H1 (cell line): ENCODE results near the gene OR3A2. TPM values are rescaled to one million over a fixed set of nuclear protein-coding genes. Genes with fewer than 3 reads are reported as not detected.
"Not testable (repeated sequence)": the region's sequence is repeated elsewhere in the genome, so short reads cannot be mapped to it uniquely, and the experiment has no call there.

Experiments
- CTCF ChIA-PET: fragments of 300-600 bp; sonication (Branson Sonifier 250); formaldehyde crosslinking; loops from one replicate; lab custom pipeline; 2021; ENCODE audit not compliant: partially characterized antibody; lab: Charles Lee
- POLR2A ChIA-PET: fragments of 300-600 bp; sonication (Branson Sonifier 250); formaldehyde crosslinking; loops from one replicate; lab custom pipeline; 2021; ENCODE audit warnings: inconsistent platforms; ENCODE audit not compliant: partially characterized antibody; lab: Charles Lee
- DNase-seq, 2 experiments: peaks; one replicate each; pipeline versions ENCODE4 v3.0.0 to v3.0.0-alpha.2; 2010 to 2022; ENCODE audit warnings: low spot score in 2 of 2, low read depth in 1 of 2, mixed read lengths in 1 of 2
- FAIRE-seq: peaks from 2 replicates; lab custom pipeline; 2011; peaks lifted over from hg19 to GRCh38; lab: Jason Lieb, UNC
- H2AFZ ChIP-seq: 2 replicates; pipeline ENCODE4 v1.8.1; 2012; ENCODE audit warnings: low read length, inconsistent platforms
- H2AK5ac ChIP-seq: 2 replicates; pipeline ENCODE4 v1.6.1; 2013; ENCODE audit warnings: low read depth, low read length
- H2BK120ac ChIP-seq: replicated peaks from 2 replicates; pipeline ENCODE3; 2013; ENCODE audit warnings: low read depth, low read length, inconsistent platforms
- H2BK12ac ChIP-seq: 2 replicates; pipeline ENCODE4 v1.6.1; 2013; ENCODE audit warnings: low read depth, low read length
- H2BK15ac ChIP-seq: 2 replicates; pipeline ENCODE4 v1.6.1; 2013; ENCODE audit warnings: low read length
- H2BK20ac ChIP-seq: 2 replicates; pipeline ENCODE4 v1.6.1; 2013; ENCODE audit warnings: low read length
- H2BK5ac ChIP-seq: 2 replicates; pipeline ENCODE4 v1.6.1; 2013; ENCODE audit warnings: low read depth, low read length
- H3K14ac ChIP-seq: 2 replicates; pipeline ENCODE4 v1.6.1; 2013; ENCODE audit warnings: inconsistent platforms; ENCODE audit not compliant: insufficient read length
- H3K18ac ChIP-seq: 2 replicates; pipeline ENCODE4 v1.6.1; 2013; ENCODE audit warnings: low read length; ENCODE audit errors: extremely low read depth
- H3K23ac ChIP-seq: 2 replicates; pipeline ENCODE4 v1.6.1; 2013; ENCODE audit warnings: inconsistent platforms; ENCODE audit not compliant: insufficient read length
- H3K23me2 ChIP-seq: 2 replicates; pipeline ENCODE4 v1.6.1; 2013; ENCODE audit warnings: low read depth, low read length
- H3K27ac ChIP-seq: 2 replicates; pipeline ENCODE4 v1.6.1; 2011; ENCODE audit warnings: low read depth, low read length, inconsistent platforms
- H3K27me3 ChIP-seq, 4 experiments: replicated peaks in 1 of 4; 1 replicate in 1 of 4; 2 replicates in 3 of 4; pipeline versions ENCODE4 v1.6.1 to v1.8.1; 2011 to 2013; ENCODE audit warnings: low read length in 3 of 4, mild to moderate bottlenecking in 3 of 4, inconsistent platforms in 2 of 4, mixed read lengths in 2 of 4, moderate library complexity in 1 of 4; ENCODE audit not compliant: control insufficient read depth in 3 of 4, insufficient read depth in 3 of 4; ENCODE audit errors: extremely low read depth in 1 of 4
- H3K36me3 ChIP-seq, 4 experiments: 2 replicates each; pipeline versions ENCODE4 v1.6.1 to v1.8.1; 2011 to 2013; ENCODE audit warnings: mild to moderate bottlenecking in 4 of 4, low read length in 3 of 4, moderate library complexity in 2 of 4, control low read depth in 1 of 4, inconsistent platforms in 1 of 4; ENCODE audit not compliant: insufficient read depth in 4 of 4, control insufficient read depth in 2 of 4
- H3K4ac ChIP-seq: replicated peaks from 2 replicates; pipeline ENCODE3; 2013; ENCODE audit warnings: low read length, low read depth, mixed read lengths, inconsistent platforms; ENCODE audit not compliant: insufficient read length
- H3K4me1 ChIP-seq, 4 experiments: replicated peaks in 1 of 4; 1 replicate in 1 of 4; 2 replicates in 3 of 4; pipeline versions ENCODE4 v1.6.1 to v1.8.1; 2011 to 2013; ENCODE audit warnings: low read length in 3 of 4, inconsistent platforms in 2 of 4, mixed read lengths in 1 of 4; ENCODE audit not compliant: insufficient read depth in 4 of 4, control insufficient read depth in 3 of 4
- H3K4me2 ChIP-seq, 2 experiments: 2 replicates each; pipeline versions ENCODE4 v1.6.1 to v1.8.1; 2011 to 2013; ENCODE audit warnings: low read depth in 2 of 2, low read length in 2 of 2, control low read depth in 1 of 2, inconsistent platforms in 1 of 2, mild to moderate bottlenecking in 1 of 2; ENCODE audit not compliant: insufficient read depth in 1 of 2
- H3K4me3 ChIP-seq, 4 experiments: fragments of 200-600, 300-600 bp in 1 of 4; sonication (generic), shearing (Covaris generic), sonication (Bioruptor Twin) in 1 of 4; 2 replicates each; pipeline versions ENCODE4 v1.5.1 to v1.8.1; 2011 to 2016; ENCODE audit warnings: low read length in 4 of 4, low read depth in 3 of 4, control low read depth in 2 of 4, inconsistent platforms in 2 of 4, mild to moderate bottlenecking in 2 of 4, mixed read lengths in 1 of 4, moderate library complexity in 1 of 4; ENCODE audit not compliant: insufficient read depth in 2 of 4; ENCODE audit errors: extremely low read depth in 1 of 4
- H3K56ac ChIP-seq: replicated peaks from 2 replicates; pipeline ENCODE3; 2013; ENCODE audit warnings: low read depth, mild to moderate bottlenecking, mixed read lengths, low read length, inconsistent platforms; ENCODE audit not compliant: insufficient read length
- H3K79me1 ChIP-seq: 2 replicates; pipeline ENCODE4 v1.6.1; 2013; ENCODE audit warnings: low read depth, low read length, control low read depth
- H3K79me2 ChIP-seq, 2 experiments: 2 replicates each; pipeline versions ENCODE4 v1.6.1 to v1.8.1; 2012 to 2013; ENCODE audit warnings: low read length in 2 of 2, mild to moderate bottlenecking in 2 of 2, inconsistent platforms in 1 of 2; ENCODE audit not compliant: insufficient read depth in 2 of 2, control insufficient read depth in 1 of 2
- H3K9ac ChIP-seq, 4 experiments: replicated peaks in 1 of 4; 1 replicate in 1 of 4; 2 replicates in 3 of 4; pipeline versions ENCODE4 v1.6.1 to v1.8.1; 2011 to 2013; ENCODE audit warnings: low read depth in 3 of 4, low read length in 3 of 4, control low read depth in 2 of 4, mild to moderate bottlenecking in 2 of 4, moderate library complexity in 2 of 4, inconsistent platforms in 1 of 4; ENCODE audit errors: extremely low read depth in 1 of 4
- H3K9me3 ChIP-seq, 2 experiments: 2 replicates each; pipeline versions ENCODE4 v1.6.1 to v1.8.1; 2012 to 2013; ENCODE audit warnings: mild to moderate bottlenecking in 2 of 2, moderate library complexity in 2 of 2, control low read depth in 1 of 2, inconsistent platforms in 1 of 2, low read depth in 1 of 2, low read length in 1 of 2, mixed read lengths in 1 of 2; ENCODE audit not compliant: insufficient read depth in 2 of 2
- H4K20me1 ChIP-seq, 2 experiments: replicated peaks in 1 of 2; 2 replicates each; pipeline versions ENCODE3 to v1.8.1; 2011 to 2013; ENCODE audit warnings: inconsistent platforms in 2 of 2, low read length in 2 of 2, mild to moderate bottlenecking in 1 of 2; ENCODE audit not compliant: insufficient read depth in 2 of 2, control insufficient read depth in 1 of 2
- H4K5ac ChIP-seq: 2 replicates; pipeline ENCODE4 v1.6.1; 2013; ENCODE audit warnings: low read length, low read depth, mixed read lengths, inconsistent platforms; ENCODE audit not compliant: insufficient read length
- H4K8ac ChIP-seq: 2 replicates; pipeline ENCODE4 v1.8.0; 2013; ENCODE audit warnings: mild to moderate bottlenecking, moderate library complexity, low read length, inconsistent platforms; ENCODE audit not compliant: insufficient read depth; ENCODE audit errors: extremely low read depth
- H4K91ac ChIP-seq: replicated peaks from 2 replicates; pipeline ENCODE3; 2013; ENCODE audit warnings: low read length, mixed read lengths, inconsistent platforms; ENCODE audit not compliant: insufficient read length
- WGBS, 2 experiments: shearing (Covaris generic) in 1 of 2; methylation state at CpG; one replicate each; pipeline versions ENCODE4 v1.1.6 to v1.1.7; 2013 to 2015; ENCODE audit warnings: low lambda C conversion rate in 2 of 2, mixed read lengths in 2 of 2, inconsistent platforms in 1 of 2, low coverage in 1 of 2, missing lambda C conversion rate in 1 of 2; ENCODE audit not compliant: insufficient replicate concordance in 2 of 2, insufficient coverage in 1 of 2, insufficient read length in 1 of 2; ENCODE audit errors: extremely low coverage in 1 of 2, missing lambda C conversion rate in 1 of 2; 5-methylcytosine and 5-hydroxymethylcytosine counted together
- polyA plus RNA-seq, 7 experiments: library from polyadenylated mRNA; depleted of rRNA in 3 of 7; stranded (reverse) in 5 of 7; unstranded in 2 of 7; fragments of >200 nt in 5 of 7; fragments of 200-250 nt in 2 of 7; gene quantifications; 1 replicate in 5 of 7; 2 replicates in 1 of 7; 4 replicates in 1 of 7; pipeline versions ENCODE4 v1.2.1 to v1.2.3, GENCODE V29; 2011 to 2013; ENCODE audit warnings: missing spikeins in 2 of 7, mixed read lengths in 2 of 7
- total RNA-seq: library from RNA; stranded (reverse); fragmentation: NEBNext Ultra II Directional; extraction: Animal tissue kit (Norgen Biotek cat#: 25700); gene quantifications from 2 replicates; pipeline ENCODE4 v1.2.1, GENCODE V29; 2021

The OR3A2 gene
- total and polyA plus RNA-seq, 2 of the 8 experiments (the other 6 are each of a cell fraction or from before 2014, with no cell fraction given) = not detected

DNA sequence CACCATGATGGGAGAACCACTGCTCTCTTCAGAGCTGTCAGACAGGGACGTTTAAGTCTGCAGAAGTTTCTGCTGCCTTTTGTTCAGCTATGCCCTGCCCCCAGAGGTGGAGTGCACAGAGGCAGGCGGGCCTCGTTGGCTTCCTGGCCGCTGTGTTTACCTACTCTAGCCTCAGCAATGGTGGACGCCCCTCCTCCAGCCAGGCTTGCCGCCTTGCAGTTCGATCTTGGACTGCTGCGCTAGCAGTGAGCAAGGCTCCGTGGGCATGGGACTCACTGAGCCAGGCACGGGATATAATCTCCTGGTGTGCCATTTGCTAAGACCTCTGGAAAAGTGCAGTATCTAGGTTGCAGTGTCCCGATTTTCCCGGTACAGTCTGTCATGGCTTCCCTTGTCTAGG lies 43.3 kb downstream of the OR3A2 start:
- H3K27me3 ChIP-seq, H3K14ac ChIP-seq, H3K56ac ChIP-seq, H2BK120ac ChIP-seq, H2BK12ac ChIP-seq, H4K91ac ChIP-seq, H4K8ac ChIP-seq, H2AK5ac ChIP-seq, H3K23me2 ChIP-seq, POLR2A ChIA-PET, H3K4me2 ChIP-seq, H3K9ac ChIP-seq, H2BK15ac ChIP-seq, H3K4ac ChIP-seq, H2AFZ ChIP-seq, H2BK20ac ChIP-seq, H4K5ac ChIP-seq, FAIRE-seq, H3K36me3 ChIP-seq, H3K27ac ChIP-seq, H3K23ac ChIP-seq, H3K79me2 ChIP-seq, H3K4me3 ChIP-seq, CTCF ChIA-PET, H2BK5ac ChIP-seq, H3K18ac ChIP-seq, H3K4me1 ChIP-seq, DNase-seq, H4K20me1 ChIP-seq, H3K79me1 ChIP-seq: not testable (repeated sequence)
- WGBS, 2 experiments = 83% methylated on average over 12 of the region's 12 CpGs; no CpG with 5 or more reads in 1 of the 2 experiments
- H3K9me3 ChIP-seq = peaks cover 27 to 34% of the 10 kb centered on the region in 2 experiments
